H1 (cell line): ENCODE measurements around the gene RGN. TPM values are rescaled to one million over a fixed set of nuclear protein-coding genes. Genes with fewer than 3 reads are reported as not detected.
"Not testable (repeated sequence)": the region's sequence is repeated elsewhere in the genome, so short reads cannot be mapped to it uniquely, and the experiment has no call there.

ENCODE experiments used
- CTCF ChIA-PET: fragments of 300-600 bp; sonication (Branson Sonifier 250); formaldehyde crosslinking; loops from one replicate; lab custom pipeline; 2021; ENCODE audit not compliant: partially characterized antibody; lab: Charles Lee
- POLR2A ChIA-PET: fragments of 300-600 bp; sonication (Branson Sonifier 250); formaldehyde crosslinking; loops from one replicate; lab custom pipeline; 2021; ENCODE audit warnings: inconsistent platforms; ENCODE audit not compliant: partially characterized antibody; lab: Charles Lee
- DNase-seq, 2 experiments: peaks; one replicate each; pipeline versions ENCODE4 v3.0.0 to v3.0.0-alpha.2; 2010 to 2022; ENCODE audit warnings: low spot score in 2 of 2, low read depth in 1 of 2, mixed read lengths in 1 of 2
- FAIRE-seq: peaks from 2 replicates; lab custom pipeline; 2011; peaks lifted over from hg19 to GRCh38; lab: Jason Lieb, UNC
- H2AFZ ChIP-seq: 2 replicates; pipeline ENCODE4 v1.8.1; 2012; ENCODE audit warnings: low read length, inconsistent platforms
- H2AK5ac ChIP-seq: 2 replicates; pipeline ENCODE4 v1.6.1; 2013; ENCODE audit warnings: low read depth, low read length
- H2BK120ac ChIP-seq: replicated peaks from 2 replicates; pipeline ENCODE3; 2013; ENCODE audit warnings: low read depth, low read length, inconsistent platforms
- H2BK12ac ChIP-seq: 2 replicates; pipeline ENCODE4 v1.6.1; 2013; ENCODE audit warnings: low read depth, low read length
- H2BK15ac ChIP-seq: 2 replicates; pipeline ENCODE4 v1.6.1; 2013; ENCODE audit warnings: low read length
- H2BK20ac ChIP-seq: 2 replicates; pipeline ENCODE4 v1.6.1; 2013; ENCODE audit warnings: low read length
- H2BK5ac ChIP-seq: 2 replicates; pipeline ENCODE4 v1.6.1; 2013; ENCODE audit warnings: low read depth, low read length
- H3K14ac ChIP-seq: 2 replicates; pipeline ENCODE4 v1.6.1; 2013; ENCODE audit warnings: inconsistent platforms; ENCODE audit not compliant: insufficient read length
- H3K18ac ChIP-seq: 2 replicates; pipeline ENCODE4 v1.6.1; 2013; ENCODE audit warnings: low read length; ENCODE audit errors: extremely low read depth
- H3K23ac ChIP-seq: 2 replicates; pipeline ENCODE4 v1.6.1; 2013; ENCODE audit warnings: inconsistent platforms; ENCODE audit not compliant: insufficient read length
- H3K23me2 ChIP-seq: 2 replicates; pipeline ENCODE4 v1.6.1; 2013; ENCODE audit warnings: low read depth, low read length
- H3K27ac ChIP-seq: 2 replicates; pipeline ENCODE4 v1.6.1; 2011; ENCODE audit warnings: low read depth, low read length, inconsistent platforms
- H3K27me3 ChIP-seq, 4 experiments: replicated peaks in 1 of 4; 1 replicate in 1 of 4; 2 replicates in 3 of 4; pipeline versions ENCODE4 v1.6.1 to v1.8.1; 2011 to 2013; ENCODE audit warnings: low read length in 3 of 4, mild to moderate bottlenecking in 3 of 4, inconsistent platforms in 2 of 4, mixed read lengths in 2 of 4, moderate library complexity in 1 of 4; ENCODE audit not compliant: control insufficient read depth in 3 of 4, insufficient read depth in 3 of 4; ENCODE audit errors: extremely low read depth in 1 of 4
- H3K36me3 ChIP-seq, 4 experiments: 2 replicates each; pipeline versions ENCODE4 v1.6.1 to v1.8.1; 2011 to 2013; ENCODE audit warnings: mild to moderate bottlenecking in 4 of 4, low read length in 3 of 4, moderate library complexity in 2 of 4, control low read depth in 1 of 4, inconsistent platforms in 1 of 4; ENCODE audit not compliant: insufficient read depth in 4 of 4, control insufficient read depth in 2 of 4
- H3K4ac ChIP-seq: replicated peaks from 2 replicates; pipeline ENCODE3; 2013; ENCODE audit warnings: low read length, low read depth, mixed read lengths, inconsistent platforms; ENCODE audit not compliant: insufficient read length
- H3K4me1 ChIP-seq, 4 experiments: replicated peaks in 1 of 4; 1 replicate in 1 of 4; 2 replicates in 3 of 4; pipeline versions ENCODE4 v1.6.1 to v1.8.1; 2011 to 2013; ENCODE audit warnings: low read length in 3 of 4, inconsistent platforms in 2 of 4, mixed read lengths in 1 of 4; ENCODE audit not compliant: insufficient read depth in 4 of 4, control insufficient read depth in 3 of 4
- H3K4me2 ChIP-seq, 2 experiments: 2 replicates each; pipeline versions ENCODE4 v1.6.1 to v1.8.1; 2011 to 2013; ENCODE audit warnings: low read depth in 2 of 2, low read length in 2 of 2, control low read depth in 1 of 2, inconsistent platforms in 1 of 2, mild to moderate bottlenecking in 1 of 2; ENCODE audit not compliant: insufficient read depth in 1 of 2
- H3K4me3 ChIP-seq, 4 experiments: fragments of 200-600, 300-600 bp in 1 of 4; sonication (generic), shearing (Covaris generic), sonication (Bioruptor Twin) in 1 of 4; 2 replicates each; pipeline versions ENCODE4 v1.5.1 to v1.8.1; 2011 to 2016; ENCODE audit warnings: low read length in 4 of 4, low read depth in 3 of 4, control low read depth in 2 of 4, inconsistent platforms in 2 of 4, mild to moderate bottlenecking in 2 of 4, mixed read lengths in 1 of 4, moderate library complexity in 1 of 4; ENCODE audit not compliant: insufficient read depth in 2 of 4; ENCODE audit errors: extremely low read depth in 1 of 4
- H3K56ac ChIP-seq: replicated peaks from 2 replicates; pipeline ENCODE3; 2013; ENCODE audit warnings: low read depth, mild to moderate bottlenecking, mixed read lengths, low read length, inconsistent platforms; ENCODE audit not compliant: insufficient read length
- H3K79me1 ChIP-seq: 2 replicates; pipeline ENCODE4 v1.6.1; 2013; ENCODE audit warnings: low read depth, low read length, control low read depth
- H3K79me2 ChIP-seq, 2 experiments: 2 replicates each; pipeline versions ENCODE4 v1.6.1 to v1.8.1; 2012 to 2013; ENCODE audit warnings: low read length in 2 of 2, mild to moderate bottlenecking in 2 of 2, inconsistent platforms in 1 of 2; ENCODE audit not compliant: insufficient read depth in 2 of 2, control insufficient read depth in 1 of 2
- H3K9ac ChIP-seq, 4 experiments: replicated peaks in 1 of 4; 1 replicate in 1 of 4; 2 replicates in 3 of 4; pipeline versions ENCODE4 v1.6.1 to v1.8.1; 2011 to 2013; ENCODE audit warnings: low read depth in 3 of 4, low read length in 3 of 4, control low read depth in 2 of 4, mild to moderate bottlenecking in 2 of 4, moderate library complexity in 2 of 4, inconsistent platforms in 1 of 4; ENCODE audit errors: extremely low read depth in 1 of 4
- H3K9me3 ChIP-seq, 2 experiments: 2 replicates each; pipeline versions ENCODE4 v1.6.1 to v1.8.1; 2012 to 2013; ENCODE audit warnings: mild to moderate bottlenecking in 2 of 2, moderate library complexity in 2 of 2, control low read depth in 1 of 2, inconsistent platforms in 1 of 2, low read depth in 1 of 2, low read length in 1 of 2, mixed read lengths in 1 of 2; ENCODE audit not compliant: insufficient read depth in 2 of 2
- H4K20me1 ChIP-seq, 2 experiments: replicated peaks in 1 of 2; 2 replicates each; pipeline versions ENCODE3 to v1.8.1; 2011 to 2013; ENCODE audit warnings: inconsistent platforms in 2 of 2, low read length in 2 of 2, mild to moderate bottlenecking in 1 of 2; ENCODE audit not compliant: insufficient read depth in 2 of 2, control insufficient read depth in 1 of 2
- H4K5ac ChIP-seq: 2 replicates; pipeline ENCODE4 v1.6.1; 2013; ENCODE audit warnings: low read length, low read depth, mixed read lengths, inconsistent platforms; ENCODE audit not compliant: insufficient read length
- H4K8ac ChIP-seq: 2 replicates; pipeline ENCODE4 v1.8.0; 2013; ENCODE audit warnings: mild to moderate bottlenecking, moderate library complexity, low read length, inconsistent platforms; ENCODE audit not compliant: insufficient read depth; ENCODE audit errors: extremely low read depth
- H4K91ac ChIP-seq: replicated peaks from 2 replicates; pipeline ENCODE3; 2013; ENCODE audit warnings: low read length, mixed read lengths, inconsistent platforms; ENCODE audit not compliant: insufficient read length
- WGBS, 2 experiments: shearing (Covaris generic) in 1 of 2; methylation state at CpG; one replicate each; pipeline versions ENCODE4 v1.1.6 to v1.1.7; 2013 to 2015; ENCODE audit warnings: low lambda C conversion rate in 2 of 2, mixed read lengths in 2 of 2, inconsistent platforms in 1 of 2, low coverage in 1 of 2, missing lambda C conversion rate in 1 of 2; ENCODE audit not compliant: insufficient replicate concordance in 2 of 2, insufficient coverage in 1 of 2, insufficient read length in 1 of 2; ENCODE audit errors: extremely low coverage in 1 of 2, missing lambda C conversion rate in 1 of 2; 5-methylcytosine and 5-hydroxymethylcytosine counted together
- polyA plus RNA-seq, 7 experiments: library from polyadenylated mRNA; depleted of rRNA in 3 of 7; stranded (reverse) in 5 of 7; unstranded in 2 of 7; fragments of >200 nt in 5 of 7; fragments of 200-250 nt in 2 of 7; gene quantifications; 1 replicate in 5 of 7; 2 replicates in 1 of 7; 4 replicates in 1 of 7; pipeline versions ENCODE4 v1.2.1 to v1.2.3, GENCODE V29; 2011 to 2013; ENCODE audit warnings: missing spikeins in 2 of 7, mixed read lengths in 2 of 7
- total RNA-seq: library from RNA; stranded (reverse); fragmentation: NEBNext Ultra II Directional; extraction: Animal tissue kit (Norgen Biotek cat#: 25700); gene quantifications from 2 replicates; pipeline ENCODE4 v1.2.1, GENCODE V29; 2021

The RGN gene
- total and polyA plus RNA-seq, 2 of the 8 experiments (the other 6 are each of a cell fraction or from before 2014, with no cell fraction given): 0.32 to 3.1 TPM

GRCh38 chrX:47110936-47111615, 32.8 kb downstream of the RGN start:
- POLR2A ChIA-PET, FAIRE-seq: not testable (repeated sequence)

More at GRCh38 chrX:47110936-47111615, 32.8 kb downstream of the RGN start:
- H3K4me1 ChIP-seq, H2BK5ac ChIP-seq, H3K79me2 ChIP-seq, H2AFZ ChIP-seq, H3K23me2 ChIP-seq, H2BK120ac ChIP-seq, H3K27ac ChIP-seq, H2BK20ac ChIP-seq, H2BK15ac ChIP-seq, H4K20me1 ChIP-seq, H2AK5ac ChIP-seq, H3K9me3 ChIP-seq, H3K79me1 ChIP-seq, H3K4me2 ChIP-seq, H3K4ac ChIP-seq, H4K8ac ChIP-seq, H2BK12ac ChIP-seq, H3K27me3 ChIP-seq, H3K9ac ChIP-seq, H3K23ac ChIP-seq, H3K14ac ChIP-seq, H3K4me3 ChIP-seq, H3K36me3 ChIP-seq, H4K91ac ChIP-seq, DNase-seq, CTCF ChIA-PET, H3K56ac ChIP-seq, H4K5ac ChIP-seq, H3K18ac ChIP-seq: not testable (repeated sequence)
- 96% methylated on average over 14 of the region's 40 CpGs; no CpG with 5 or more reads in 1 of the 2 experiments for WGBS, 2 experiments
